ENCODE measurements around the gene TMEM167B. TPM values are rescaled to one million over a fixed set of nuclear protein-coding genes. Genes with fewer than 3 reads are reported as not detected.

The TMEM167B gene
- total RNA-seq, 1 experiment from 2014 or later, result 23.6 TPM

DNA sequence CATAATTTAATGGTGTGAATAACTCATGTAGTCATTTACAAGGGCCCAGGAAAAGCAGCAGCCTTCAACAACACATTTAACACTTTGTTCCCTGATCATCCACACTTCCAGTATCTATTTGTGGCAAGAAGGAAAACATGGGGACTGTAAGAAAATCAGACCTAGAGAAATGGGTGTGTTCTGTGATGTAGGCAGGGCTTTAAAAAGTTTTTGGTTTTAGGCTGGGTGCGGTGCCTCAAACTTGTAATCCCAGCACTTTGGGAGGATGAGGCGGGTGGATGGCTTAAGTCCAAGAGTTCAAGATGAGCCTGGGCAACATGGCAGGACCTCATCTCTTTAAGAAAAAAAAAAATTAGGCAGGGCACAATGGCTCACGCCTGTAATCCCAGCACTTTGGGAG is 34.5 kb upstream of the TMEM167B start:
- no peak for TF ChIP-seq EZH2 (IDR thresholded peaks at IDR 0.05; ENCODE audit: low read depth)
- TF ChIP-seq, protein P1, sequence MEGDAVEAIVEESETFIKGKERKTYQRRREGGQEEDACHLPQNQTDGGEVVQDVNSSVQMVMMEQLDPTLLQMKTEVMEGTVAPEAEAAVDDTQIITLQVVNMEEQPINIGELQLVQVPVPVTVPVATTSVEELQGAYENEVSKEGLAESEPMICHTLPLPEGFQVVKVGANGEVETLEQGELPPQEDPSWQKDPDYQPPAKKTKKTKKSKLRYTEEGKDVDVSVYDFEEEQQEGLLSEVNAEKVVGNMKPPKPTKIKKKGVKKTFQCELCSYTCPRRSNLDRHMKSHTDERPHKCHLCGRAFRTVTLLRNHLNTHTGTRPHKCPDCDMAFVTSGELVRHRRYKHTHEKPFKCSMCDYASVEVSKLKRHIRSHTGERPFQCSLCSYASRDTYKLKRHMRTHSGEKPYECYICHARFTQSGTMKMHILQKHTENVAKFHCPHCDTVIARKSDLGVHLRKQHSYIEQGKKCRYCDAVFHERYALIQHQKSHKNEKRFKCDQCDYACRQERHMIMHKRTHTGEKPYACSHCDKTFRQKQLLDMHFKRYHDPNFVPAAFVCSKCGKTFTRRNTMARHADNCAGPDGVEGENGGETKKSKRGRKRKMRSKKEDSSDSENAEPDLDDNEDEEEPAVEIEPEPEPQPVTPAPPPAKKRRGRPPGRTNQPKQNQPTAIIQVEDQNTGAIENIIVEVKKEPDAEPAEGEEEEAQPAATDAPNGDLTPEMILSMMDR (conservative IDR thresholded peaks at IDR 0.05), result no peak

DNA sequence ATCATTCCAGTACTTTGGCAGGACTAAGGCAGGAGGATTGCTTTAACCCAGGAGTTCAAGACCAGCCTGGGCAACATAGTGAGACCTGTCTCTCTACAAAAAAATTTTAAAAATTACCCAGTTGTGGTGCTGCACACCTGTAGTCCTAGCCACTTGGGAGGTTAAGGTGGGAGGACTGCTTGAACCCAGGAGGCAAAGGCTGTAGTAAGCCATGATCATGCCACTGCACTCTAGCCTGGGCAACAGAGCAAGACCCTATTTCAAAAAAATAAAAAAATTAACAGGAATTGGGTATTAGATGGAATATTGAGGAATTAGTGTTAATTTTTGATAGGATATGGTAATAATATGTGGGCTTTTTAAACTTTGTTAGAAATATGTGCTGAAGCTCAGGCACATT is 31.5 kb upstream of the TMEM167B start:
- TF ChIP-seq EZH2 (IDR thresholded peaks at IDR 0.05; ENCODE audit: low read depth), result no peak
- TF ChIP-seq, protein P1 (conservative IDR thresholded peaks at IDR 0.05), result no peak
- intact Hi-C loops (cut with micrococcal nuclease; ENCODE audit: unreplicated experiment), result no loop called here
- no peaks in the 10 kb centered on the region for H3K36me3 ChIP-seq (ENCODE audit: low read depth)
- peaks cover 5% of the 10 kb centered on the region; the same call in 1 of the 2 replicates for H3F3A ChIP-seq (ENCODE audit: insufficient read depth, low read depth)
- H3K4me1 ChIP-seq (replicated peaks; ENCODE audit: insufficient read depth), result no peaks in the 10 kb centered on the region
- H3K9me3 ChIP-seq (ENCODE audit: insufficient read depth, low read depth), result no peaks in the 10 kb centered on the region
- H3K79me2 ChIP-seq (ENCODE audit: low read depth), result no peaks in the 10 kb centered on the region
- no peak for DNase-seq
- no peak overlapping the region for H3K27ac ChIP-seq
- H3K27me3 ChIP-seq (ENCODE audit: insufficient read depth, low read depth), result no peaks in the 10 kb centered on the region
- no peak overlapping the region for H3K4me3 ChIP-seq
- H4K20me1 ChIP-seq (ENCODE audit: insufficient read depth), result no peaks in the 10 kb centered on the region
- H3K9me2 ChIP-seq (ENCODE audit: insufficient read depth), result no peaks in the 10 kb centered on the region
- H2AFZ ChIP-seq, result no peak overlapping the region
- H3K4me2 ChIP-seq, result no peak overlapping the region
- BruUV-seq (replicated peaks), result no TSS peak
- ChIA-PET CTCF (no interaction called here), POLR2A (ENCODE audit: unreplicated experiment) (no interaction called here)

More for the DNA sequence above, 34.5 kb upstream of the TMEM167B start:
- H3K27ac ChIP-seq, result no peak overlapping the region
- no peaks in the 10 kb centered on the region for H3K36me3 ChIP-seq (ENCODE audit: low read depth)
- H4K20me1 ChIP-seq (ENCODE audit: insufficient read depth), result no peaks in the 10 kb centered on the region
- H3K9me2 ChIP-seq (ENCODE audit: insufficient read depth), result no peaks in the 10 kb centered on the region
- no peaks in the 10 kb centered on the region for H3K4me1 ChIP-seq (replicated peaks; ENCODE audit: insufficient read depth)
- no TSS peak for BruUV-seq (replicated peaks)
- POLR2A ChIA-PET (ENCODE audit: unreplicated experiment), result no interaction called here
- H3F3A ChIP-seq (ENCODE audit: insufficient read depth, low read depth), result no peaks in the 10 kb centered on the region; the same call in 1 of the 2 replicates
- no peaks in the 10 kb centered on the region for H3K9me3 ChIP-seq (ENCODE audit: insufficient read depth, low read depth)
- DNase-seq, result no peak
- no peak overlapping the region for H3K4me3 ChIP-seq
- intact Hi-C loops (cut with micrococcal nuclease; ENCODE audit: unreplicated experiment), result no loop called here
- H3K27me3 ChIP-seq (ENCODE audit: insufficient read depth, low read depth), result no peaks in the 10 kb centered on the region
- no peak overlapping the region for H2AFZ ChIP-seq
- no peaks in the 10 kb centered on the region for H3K79me2 ChIP-seq (ENCODE audit: low read depth)
- H3K4me2 ChIP-seq, result no peak overlapping the region
- CTCF ChIA-PET, result no interaction called here

DNA sequence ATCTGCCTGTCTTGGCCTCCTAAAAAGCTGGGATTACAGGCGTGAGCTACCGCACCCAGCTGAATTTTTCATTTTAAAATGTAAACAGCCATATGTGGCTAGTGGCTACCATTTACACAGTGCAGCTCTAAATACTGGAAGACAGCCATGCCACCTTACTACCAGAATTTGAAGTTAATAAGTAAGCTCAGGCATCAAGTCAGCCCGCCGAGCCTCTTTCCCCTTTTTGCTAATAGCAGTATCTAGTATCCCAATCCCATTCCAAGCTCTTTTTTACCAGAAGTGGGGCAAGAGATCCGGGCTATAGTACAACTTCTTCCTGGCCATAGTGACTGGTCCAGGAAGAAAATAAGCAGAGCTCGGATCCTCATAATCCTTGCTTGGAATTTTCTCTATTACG is 29.9 kb upstream of the TMEM167B start:
- intact Hi-C loops (cut with micrococcal nuclease; ENCODE audit: unreplicated experiment), result no loop called here
- POLR2A ChIA-PET (ENCODE audit: unreplicated experiment), result no interaction called here
- no peaks in the 10 kb centered on the region for H3K4me1 ChIP-seq (replicated peaks; ENCODE audit: insufficient read depth)
- H2AFZ ChIP-seq, result no peak overlapping the region
- CTCF ChIA-PET, result no interaction called here
- no peaks in the 10 kb centered on the region for H3K9me3 ChIP-seq (ENCODE audit: insufficient read depth, low read depth)
- BruUV-seq (replicated peaks), result no TSS peak
- no peak overlapping the region for H3K4me3 ChIP-seq
- no peaks in the 10 kb centered on the region for H3K79me2 ChIP-seq (ENCODE audit: low read depth)
- H3F3A ChIP-seq (ENCODE audit: insufficient read depth, low read depth), result peaks cover 10% of the 10 kb centered on the region; the same call in 1 of the 2 replicates
- no peaks in the 10 kb centered on the region for H3K9me2 ChIP-seq (ENCODE audit: insufficient read depth)
- no peak overlapping the region for H3K4me2 ChIP-seq
- TF ChIP-seq, protein P1 (conservative IDR thresholded peaks at IDR 0.05), result no peak
- no peak for TF ChIP-seq EZH2 (IDR thresholded peaks at IDR 0.05; ENCODE audit: low read depth)
- H3K27me3 ChIP-seq (ENCODE audit: insufficient read depth, low read depth), result no peaks in the 10 kb centered on the region
- peaks cover 13% of the 10 kb centered on the region; the same call in 1 of the 2 replicates for H3K36me3 ChIP-seq (ENCODE audit: low read depth)
- H3K27ac ChIP-seq, result no peak overlapping the region
- no peaks in the 10 kb centered on the region for H4K20me1 ChIP-seq (ENCODE audit: insufficient read depth)
- DNase-seq, result no peak

All from PC-9 (cell line).